HepG2 (cell line): Measurements from ENCODE around the gene UTRN. TPM values are rescaled to one million over a fixed set of nuclear protein-coding genes. Genes with fewer than 3 reads are reported as not detected.

Source experiments
- CREM ChIP-seq, 2 experiments: sonication (generic) in 1 of 2; formaldehyde crosslinking in 1 of 2; IDR thresholded peaks; 2 replicates each; pipeline versions ENCODE4 v1.4.0 to v1.6.1; 2016 to 2020; ENCODE audit warnings: antibody characterized with exemption in 1 of 2, mild to moderate bottlenecking in 1 of 2, missing genetic modification reagents in 1 of 2
- EHMT2 ChIP-seq: fragments of 200-600 bp; sonication (generic); IDR thresholded peaks from 2 replicates; pipeline ENCODE4 v1.7.0; 2017; ENCODE audit warnings: antibody characterized with exemption, low read depth, low read length, borderline replicate concordance
- ELF4 ChIP-seq: sonication (generic); formaldehyde crosslinking; IDR thresholded peaks from 2 replicates; pipeline ENCODE4 v1.5.0; 2020; ENCODE audit warnings: missing genetic modification reagents, mild to moderate bottlenecking, moderate library complexity, borderline replicate concordance
- FLYWCH1 ChIP-seq: sonication (generic); formaldehyde crosslinking; IDR thresholded peaks from 2 replicates; pipeline ENCODE4 v1.8.1; 2023; ENCODE audit warnings: mild to moderate bottlenecking, missing genetic modification reagents
- FOXA3 ChIP-seq: IDR thresholded peaks from 2 replicates; pipeline ENCODE4 v1.6.1; 2016; ENCODE audit warnings: missing genetic modification reagents, missing compliant biosample characterization
- MIER3 ChIP-seq: IDR thresholded peaks from 2 replicates; pipeline ENCODE4 v1.6.1; 2016; ENCODE audit warnings: missing compliant biosample characterization, borderline replicate concordance
- MYNN ChIP-seq: sonication (generic); formaldehyde crosslinking; IDR thresholded peaks from 2 replicates; pipeline ENCODE4 v1.4.0; 2020; ENCODE audit warnings: mild to moderate bottlenecking, low read depth, missing genetic modification reagents
- SAP130 ChIP-seq: IDR thresholded peaks from 2 replicates; pipeline ENCODE4 v1.6.1; 2016; ENCODE audit warnings: low read depth
- SMAD3 ChIP-seq: sonication (generic); formaldehyde crosslinking; IDR thresholded peaks from 2 replicates; pipeline ENCODE4 v1.4.0; 2020; ENCODE audit warnings: missing genetic modification reagents
- SMYD3 ChIP-seq: sonication (generic); formaldehyde crosslinking; IDR thresholded peaks from 2 replicates; pipeline ENCODE4 v1.8.1; 2023; ENCODE audit warnings: mild to moderate bottlenecking, missing genetic modification reagents
- SOX6 ChIP-seq, 2 experiments: fragments of 450-650 bp in 1 of 2; sonication (generic) in 1 of 2; formaldehyde crosslinking in 1 of 2; IDR thresholded peaks; 2 replicates each; pipeline versions ENCODE4 v1.4.0 to v1.6.1; 2017 to 2020; ENCODE audit warnings: antibody characterized with exemption in 1 of 2, mild to moderate bottlenecking in 1 of 2, missing genetic modification reagents in 1 of 2
- TOPORS ChIP-seq: sonication (generic); formaldehyde crosslinking; IDR thresholded peaks from 2 replicates; pipeline ENCODE4 v1.8.0; 2023; ENCODE audit warnings: mild to moderate bottlenecking, missing genetic modification reagents
- ZBTB38 ChIP-seq: sonication (generic); formaldehyde crosslinking; IDR thresholded peaks from 2 replicates; pipeline ENCODE4 v1.5.1; 2020; ENCODE audit warnings: mild to moderate bottlenecking, missing genetic modification reagents
- ZFX ChIP-seq: sonication (generic); formaldehyde crosslinking; IDR thresholded peaks from 2 replicates; pipeline ENCODE4 v1.4.0; 2020; ENCODE audit warnings: mild to moderate bottlenecking, low read depth, missing genetic modification reagents, moderate library complexity
- ZSCAN9 ChIP-seq: IDR thresholded peaks from 2 replicates; pipeline ENCODE4 v1.6.1; 2016; ENCODE audit warnings: borderline replicate concordance
- polyA plus RNA-seq, 8 experiments: library from polyadenylated mRNA; depleted of rRNA in 3 of 8; stranded (reverse) in 7 of 8; unstranded in 1 of 8; fragments of >200 nt; fragmentation: Illumina TruSeq in 4 of 8; extraction: Trizol in 4 of 8; gene quantifications; 2 replicates each; pipeline versions ENCODE4 v1.2.1 to v1.2.3, GENCODE V29; 2011 to 2016; ENCODE audit warnings: low read depth in 4 of 8, missing spikeins in 1 of 8, mixed read lengths in 1 of 8; ENCODE audit not compliant: insufficient read depth in 1 of 8
- total RNA-seq, 5 experiments: library from RNA; depleted of rRNA; stranded (reverse); fragments of >200 nt; fragmentation: Illumina TruSeq; extraction: Trizol; gene quantifications; 2 replicates each; pipeline ENCODE4 v1.2.3, GENCODE V29; 2016; ENCODE audit warnings: low read depth in 1 of 5
- TF ChIP-seq, protein P1 (sequence below): sonication (generic); IDR thresholded peaks from 2 replicates; pipeline ENCODE4 v1.6.1; 2016; ENCODE audit warnings: low read depth, borderline replicate concordance
- TF ChIP-seq, protein P2 (sequence below): sonication (generic); formaldehyde crosslinking; IDR thresholded peaks from 2 replicates; pipeline ENCODE4 v1.5.1; 2020; ENCODE audit warnings: missing genetic modification reagents, mild to moderate bottlenecking, borderline replicate concordance
- TF ChIP-seq, protein P3 (sequence below): IDR thresholded peaks from 2 replicates; pipeline ENCODE4 v1.6.1; 2016; ENCODE audit warnings: mild to moderate bottlenecking
- TF ChIP-seq, protein P4 (sequence below): sonication (generic); formaldehyde crosslinking; IDR thresholded peaks from 2 replicates; pipeline ENCODE4 v1.4.0; 2020; ENCODE audit warnings: mild to moderate bottlenecking, missing genetic modification reagents
- TF ChIP-seq, protein P5 (sequence below): sonication (generic); formaldehyde crosslinking; IDR thresholded peaks from 2 replicates; pipeline ENCODE4 v1.5.0; 2020; ENCODE audit warnings: mild to moderate bottlenecking, missing genetic modification reagents
- TF ChIP-seq, protein P6 (sequence below): sonication (generic); formaldehyde crosslinking; IDR thresholded peaks from 2 replicates; pipeline ENCODE4 v1.5.1; 2020; ENCODE audit warnings: missing genetic modification reagents, mild to moderate bottlenecking, borderline replicate concordance

UTRN gene
- total and polyA plus RNA-seq, 2 of the 13 experiments (the other 11 are each of a cell fraction or from before 2014, with no cell fraction given) = 102 to 116 TPM

DNA sequence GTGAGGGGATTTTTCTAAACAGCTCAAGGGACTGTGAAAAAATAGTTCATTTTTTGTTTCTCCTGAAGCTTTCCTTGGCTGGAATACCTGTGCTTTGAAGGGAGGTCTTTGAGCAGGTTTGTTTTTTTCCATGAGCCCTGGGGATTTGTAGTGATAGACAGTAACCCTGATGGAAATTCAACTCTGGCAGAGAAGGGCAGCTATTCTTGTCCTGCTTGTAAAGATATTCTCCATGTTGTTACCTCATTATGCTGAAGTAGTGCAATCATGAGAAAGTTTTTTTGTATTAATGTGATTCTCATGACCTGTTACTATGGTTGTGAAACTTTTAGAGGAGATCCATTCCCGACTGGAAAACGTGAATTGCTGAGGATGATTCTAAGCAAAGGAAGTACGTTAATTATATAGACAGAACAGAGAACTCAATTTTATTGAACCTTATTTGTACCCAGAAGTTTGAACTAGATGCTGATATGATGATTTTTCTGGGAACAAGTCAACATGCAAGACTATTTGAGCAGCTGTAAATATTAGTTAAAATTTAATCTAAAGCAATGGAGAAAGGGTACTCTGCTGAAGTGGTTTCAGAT, 12.5 kb downstream of the UTRN start (continued):
- TF ChIP-seq, protein P1, sequence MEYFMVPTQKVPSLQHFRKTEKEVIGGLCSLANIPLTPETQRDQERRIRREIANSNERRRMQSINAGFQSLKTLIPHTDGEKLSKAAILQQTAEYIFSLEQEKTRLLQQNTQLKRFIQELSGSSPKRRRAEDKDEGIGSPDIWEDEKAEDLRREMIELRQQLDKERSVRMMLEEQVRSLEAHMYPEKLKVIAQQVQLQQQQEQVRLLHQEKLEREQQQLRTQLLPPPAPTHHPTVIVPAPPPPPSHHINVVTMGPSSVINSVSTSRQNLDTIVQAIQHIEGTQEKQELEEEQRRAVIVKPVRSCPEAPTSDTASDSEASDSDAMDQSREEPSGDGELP = peak; percentile 78
- TF ChIP-seq ELF4 (peak; percentile 46; the same call in 1 of the 2 replicates), CREM (IDR thresholded peaks at IDR 0.05) (no peak), CREM (CRISPR knock-in tag; IDR thresholded peaks at IDR 0.05) (no peak), ZFX (CRISPR knock-in tag) (no peak), EHMT2 (no peak), SOX6 (IDR thresholded peaks at IDR 0.05) (no peak), SOX6 (CRISPR knock-in tag; IDR thresholded peaks at IDR 0.05) (no peak), ZBTB38 (CRISPR knock-in tag) (no peak), MYNN (CRISPR knock-in tag) (no peak), MIER3 (CRISPR knock-in tag) (0 out of 2 replicates have a peak, but pooled peaks have one; percentile 29), FLYWCH1 (CRISPR knock-in tag) (no peak), ZSCAN9 (CRISPR knock-in tag) (0 out of 2 replicates have a peak, but pooled peaks have one; percentile 30), TOPORS (CRISPR knock-in tag) (no peak), SMYD3 (CRISPR knock-in tag) (no peak), FOXA3 (CRISPR knock-in tag) (peak; percentile 69), SMAD3 (CRISPR knock-in tag) (no peak), SAP130 (CRISPR knock-in tag) (peak; percentile 60)
- TF ChIP-seq, protein P2, sequence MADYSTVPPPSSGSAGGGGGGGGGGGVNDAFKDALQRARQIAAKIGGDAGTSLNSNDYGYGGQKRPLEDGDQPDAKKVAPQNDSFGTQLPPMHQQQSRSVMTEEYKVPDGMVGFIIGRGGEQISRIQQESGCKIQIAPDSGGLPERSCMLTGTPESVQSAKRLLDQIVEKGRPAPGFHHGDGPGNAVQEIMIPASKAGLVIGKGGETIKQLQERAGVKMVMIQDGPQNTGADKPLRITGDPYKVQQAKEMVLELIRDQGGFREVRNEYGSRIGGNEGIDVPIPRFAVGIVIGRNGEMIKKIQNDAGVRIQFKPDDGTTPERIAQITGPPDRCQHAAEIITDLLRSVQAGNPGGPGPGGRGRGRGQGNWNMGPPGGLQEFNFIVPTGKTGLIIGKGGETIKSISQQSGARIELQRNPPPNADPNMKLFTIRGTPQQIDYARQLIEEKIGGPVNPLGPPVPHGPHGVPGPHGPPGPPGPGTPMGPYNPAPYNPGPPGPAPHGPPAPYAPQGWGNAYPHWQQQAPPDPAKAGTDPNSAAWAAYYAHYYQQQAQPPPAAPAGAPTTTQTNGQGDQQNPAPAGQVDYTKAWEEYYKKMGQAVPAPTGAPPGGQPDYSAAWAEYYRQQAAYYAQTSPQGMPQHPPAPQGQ = no peak
- TF ChIP-seq, protein P3, sequence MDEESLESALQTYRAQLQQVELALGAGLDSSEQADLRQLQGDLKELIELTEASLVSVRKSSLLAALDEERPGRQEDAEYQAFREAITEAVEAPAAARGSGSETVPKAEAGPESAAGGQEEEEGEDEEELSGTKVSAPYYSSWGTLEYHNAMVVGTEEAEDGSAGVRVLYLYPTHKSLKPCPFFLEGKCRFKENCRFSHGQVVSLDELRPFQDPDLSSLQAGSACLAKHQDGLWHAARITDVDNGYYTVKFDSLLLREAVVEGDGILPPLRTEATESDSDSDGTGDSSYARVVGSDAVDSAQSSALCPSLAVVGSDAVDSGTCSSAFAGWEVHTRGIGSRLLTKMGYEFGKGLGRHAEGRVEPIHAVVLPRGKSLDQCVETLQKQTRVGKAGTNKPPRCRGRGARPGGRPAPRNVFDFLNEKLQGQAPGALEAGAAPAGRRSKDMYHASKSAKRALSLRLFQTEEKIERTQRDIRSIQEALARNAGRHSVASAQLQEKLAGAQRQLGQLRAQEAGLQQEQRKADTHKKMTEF (CRISPR knock-in tag) = peak; percentile 15; the same call in 1 of the 2 replicates
- TF ChIP-seq, protein P4, sequence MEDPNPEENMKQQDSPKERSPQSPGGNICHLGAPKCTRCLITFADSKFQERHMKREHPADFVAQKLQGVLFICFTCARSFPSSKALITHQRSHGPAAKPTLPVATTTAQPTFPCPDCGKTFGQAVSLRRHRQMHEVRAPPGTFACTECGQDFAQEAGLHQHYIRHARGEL (CRISPR knock-in tag) = no peak
- TF ChIP-seq, protein P5, sequence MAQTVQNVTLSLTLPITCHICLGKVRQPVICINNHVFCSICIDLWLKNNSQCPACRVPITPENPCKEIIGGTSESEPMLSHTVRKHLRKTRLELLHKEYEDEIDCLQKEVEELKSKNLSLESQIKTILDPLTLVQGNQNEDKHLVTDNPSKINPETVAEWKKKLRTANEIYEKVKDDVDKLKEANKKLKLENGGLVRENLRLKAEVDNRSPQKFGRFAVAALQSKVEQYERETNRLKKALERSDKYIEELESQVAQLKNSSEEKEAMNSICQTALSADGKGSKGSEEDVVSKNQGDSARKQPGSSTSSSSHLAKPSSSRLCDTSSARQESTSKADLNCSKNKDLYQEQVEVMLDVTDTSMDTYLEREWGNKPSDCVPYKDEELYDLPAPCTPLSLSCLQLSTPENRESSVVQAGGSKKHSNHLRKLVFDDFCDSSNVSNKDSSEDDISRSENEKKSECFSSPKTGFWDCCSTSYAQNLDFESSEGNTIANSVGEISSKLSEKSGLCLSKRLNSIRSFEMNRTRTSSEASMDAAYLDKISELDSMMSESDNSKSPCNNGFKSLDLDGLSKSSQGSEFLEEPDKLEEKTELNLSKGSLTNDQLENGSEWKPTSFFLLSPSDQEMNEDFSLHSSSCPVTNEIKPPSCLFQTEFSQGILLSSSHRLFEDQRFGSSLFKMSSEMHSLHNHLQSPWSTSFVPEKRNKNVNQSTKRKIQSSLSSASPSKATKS (CRISPR knock-in tag) = 0 out of 2 replicates have a peak, but pooled peaks have one; percentile 47
- TF ChIP-seq, protein P6, sequence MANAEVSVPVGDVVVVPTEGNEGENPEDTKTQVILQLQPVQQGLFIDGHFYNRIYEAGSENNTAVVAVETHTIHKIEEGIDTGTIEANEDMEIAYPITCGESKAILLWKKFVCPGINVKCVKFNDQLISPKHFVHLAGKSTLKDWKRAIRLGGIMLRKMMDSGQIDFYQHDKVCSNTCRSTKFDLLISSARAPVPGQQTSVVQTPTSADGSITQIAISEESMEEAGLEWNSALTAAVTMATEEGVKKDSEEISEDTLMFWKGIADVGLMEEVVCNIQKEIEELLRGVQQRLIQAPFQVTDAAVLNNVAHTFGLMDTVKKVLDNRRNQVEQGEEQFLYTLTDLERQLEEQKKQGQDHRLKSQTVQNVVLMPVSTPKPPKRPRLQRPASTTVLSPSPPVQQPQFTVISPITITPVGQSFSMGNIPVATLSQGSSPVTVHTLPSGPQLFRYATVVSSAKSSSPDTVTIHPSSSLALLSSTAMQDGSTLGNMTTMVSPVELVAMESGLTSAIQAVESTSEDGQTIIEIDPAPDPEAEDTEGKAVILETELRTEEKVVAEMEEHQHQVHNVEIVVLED (CRISPR knock-in tag) = peak; percentile 14; the same call in 1 of the 2 replicates
